ENCODE data around the gene DCLK2. TPM values are rescaled to one million over a fixed set of nuclear protein-coding genes. Genes with fewer than 3 reads are reported as not detected.

DCLK2 gene
- total RNA-seq, 2 donors from 2014 or later = 3.0 to 3.1 TPM

- DNase-seq = no peak
- ATAC-seq = no peak
- intact Hi-C loops (cut with DNase I, micrococcal nuclease) = loop anchor here in 1 of 2 donors (10.0 kb wide), 1 partner anchor 233 kb away; no protein-coding TSS in a partner anchor
Measured at GRCh38 chr4:150248181-150248580, 169.9 kb downstream of the DCLK2 start.

- DNase-seq (no peak), ATAC-seq (no peak)
- intact Hi-C loops (cut with DNase I, micrococcal nuclease) = no loop called here
Measured at GRCh38 chr4:150250293-150250997, 172.2 kb downstream of the DCLK2 start.

GRCh38 chr4:150250998-150251651 is 172.9 kb downstream of the DCLK2 start:
- no peak for ATAC-seq
- no peak for DNase-seq
- intact Hi-C loops (cut with DNase I, micrococcal nuclease) = no loop called here

GRCh38 chr4:150251752-150252190 is 173.5 kb downstream of the DCLK2 start:
- no peak for ATAC-seq
- DNase-seq = no peak
- intact Hi-C loops (cut with DNase I, micrococcal nuclease) = no loop called here

- DNase-seq (no peak), ATAC-seq (no peak)
- intact Hi-C loops (cut with DNase I, micrococcal nuclease) = no loop called here
Measured at GRCh38 chr4:150252306-150252705, 174.1 kb downstream of the DCLK2 start.

- intact Hi-C loops (cut with DNase I, micrococcal nuclease) = no loop called here
- DNase-seq = no peak
- no peak for ATAC-seq
Measured at GRCh38 chr4:150252741-150253140, 174.5 kb downstream of the DCLK2 start.

- DNase-seq = no peak
- no peak for ATAC-seq
Measured at GRCh38 chr4:150253416-150253815, 175.2 kb downstream of the DCLK2 start.

GRCh38 chr4:150253965-150254630 is 175.9 kb downstream of the DCLK2 start:
- intact Hi-C loops (cut with DNase I, micrococcal nuclease) = no loop called here
- no peak for DNase-seq
- ATAC-seq = no peak

More at GRCh38 chr4:150253416-150253815, 175.2 kb downstream of the DCLK2 start:
- intact Hi-C loops (cut with DNase I, micrococcal nuclease) = no loop called here

- DNase-seq (no peak), ATAC-seq (no peak)
- intact Hi-C loops (cut with DNase I, micrococcal nuclease) = no loop called here
Measured at GRCh38 chr4:150255610-150256224, 177.5 kb downstream of the DCLK2 start.

- intact Hi-C loops (cut with DNase I, micrococcal nuclease) = no loop called here
- DNase-seq (peak in 1 of 2 donors; percentile 31), ATAC-seq (no peak)
Measured at GRCh38 chr4:150256225-150256620, 178.0 kb downstream of the DCLK2 start.

GRCh38 chr4:150256841-150257730 is 178.8 kb downstream of the DCLK2 start:
- ATAC-seq = peak; percentile 82
- peak; percentile 74 to 82 for DNase-seq
- intact Hi-C loops (cut with DNase I, micrococcal nuclease) = no loop called here

GRCh38 chr4:150258569-150258968 is 180.3 kb downstream of the DCLK2 start:
- ATAC-seq = no peak

GRCh38 chr4:150259861-150260567 is 181.8 kb downstream of the DCLK2 start:
- no peak for DNase-seq
- intact Hi-C loops (cut with DNase I, micrococcal nuclease) = no loop called here

More at GRCh38 chr4:150258569-150258968, 180.3 kb downstream of the DCLK2 start:
- intact Hi-C loops (cut with DNase I, micrococcal nuclease) = no loop called here
- DNase-seq = no peak

GRCh38 chr4:150261571-150261970 is 183.3 kb downstream of the DCLK2 start:
- no peak for DNase-seq
- ATAC-seq = no peak
- intact Hi-C loops (cut with DNase I, micrococcal nuclease) = no loop called here

More at GRCh38 chr4:150259861-150260567, 181.8 kb downstream of the DCLK2 start:
- ATAC-seq = no peak

- intact Hi-C loops (cut with DNase I, micrococcal nuclease) = no loop called here
- ATAC-seq (no peak), DNase-seq (no peak)
Measured at GRCh38 chr4:150262611-150263010, 184.4 kb downstream of the DCLK2 start.

- ATAC-seq = no peak
- intact Hi-C loops (cut with DNase I, micrococcal nuclease) = no loop called here
- no peak for DNase-seq
Measured at GRCh38 chr4:150264595-150265161, 186.4 kb downstream of the DCLK2 start.

- DNase-seq (no peak), ATAC-seq (no peak)
- intact Hi-C loops (cut with DNase I, micrococcal nuclease) = no loop called here
Measured at GRCh38 chr4:150265806-150266205, 187.6 kb downstream of the DCLK2 start.
